Natural killer cell treated with Interleukin-12 subunit alpha and Interleukin-12 subunit beta and Interleukin-15 and Interleukin-18, amount 100 ng/mL, for 72 hours (primary cell): Measurements from ENCODE around the gene NLRP3. TPM values are rescaled to one million over a fixed set of nuclear protein-coding genes. Genes with fewer than 3 reads are reported as not detected.

Experiments
- ATAC-seq, 2 donors: fragments of 150-1000 bp; cut with Tn5 transposase in 1 of 2; sonication (Bioruptor Pico), chemical (Tn5 transposase) in 1 of 2; 2 replicates each; pipeline ENCODE4 v1.10.0; 2021
- DNase-seq: peaks from one replicate; pipeline ENCODE4 v3.0.0; 2022; ENCODE audit warnings: low spot score
- H3K27ac Mint-ChIP-seq, 2 donors: 1 replicate in 1 of 2; 2 replicates in 1 of 2; pipeline ENCODE4 v1.8.0; 2022; ENCODE audit warnings: mixed read lengths in 2 of 2, mild to moderate bottlenecking in 1 of 2, moderate library complexity in 1 of 2
- H3K27me3 Mint-ChIP-seq, 2 donors: 1 replicate in 1 of 2; 2 replicates in 1 of 2; pipeline ENCODE4 v1.8.0; 2022; ENCODE audit warnings: mixed read lengths in 2 of 2
- H3K36me3 Mint-ChIP-seq: one replicate; pipeline ENCODE4 v1.8.0; 2022; ENCODE audit warnings: mixed read lengths
- H3K4me1 Mint-ChIP-seq, 2 donors: 1 replicate in 1 of 2; 2 replicates in 1 of 2; pipeline ENCODE4 v1.8.0; 2022; ENCODE audit warnings: low read depth in 2 of 2, mixed read lengths in 2 of 2, mild to moderate bottlenecking in 1 of 2
- H3K4me3 Mint-ChIP-seq: one replicate; pipeline ENCODE4 v1.8.0; 2022; ENCODE audit warnings: mixed read lengths
- H3K9me3 Mint-ChIP-seq: 2 replicates; pipeline ENCODE4 v1.8.0; 2022; ENCODE audit warnings: mixed read lengths
- total RNA-seq, 2 donors: library from RNA; stranded (reverse); gene quantifications; one replicate each; pipeline ENCODE4 v1.2.3, GENCODE V29; 2022

Gene NLRP3
- total RNA-seq, 2 donors from 2014 or later, result 2.3 to 3.5 TPM

DNA sequence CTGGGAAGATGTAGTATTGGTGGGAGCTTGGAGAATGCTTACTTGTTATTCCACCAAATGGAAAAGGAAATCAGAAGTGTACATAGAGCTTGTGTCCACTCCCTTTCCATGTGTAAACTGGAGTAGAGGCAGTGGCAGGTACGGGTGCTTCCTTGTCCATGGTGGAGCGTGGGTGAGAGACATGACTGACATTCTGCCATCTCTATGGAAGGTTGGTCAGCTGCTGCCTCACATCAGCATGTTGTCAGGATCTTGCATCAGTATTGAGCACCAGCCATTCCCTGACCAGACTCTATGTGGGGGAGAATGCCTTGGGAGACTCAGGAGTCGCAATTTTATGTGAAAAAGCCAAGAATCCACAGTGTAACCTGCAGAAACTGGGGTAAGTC lies 19.8 kb downstream of the NLRP3 start:
- no peak overlapping the region for H3K27ac Mint-ChIP-seq

DNA sequence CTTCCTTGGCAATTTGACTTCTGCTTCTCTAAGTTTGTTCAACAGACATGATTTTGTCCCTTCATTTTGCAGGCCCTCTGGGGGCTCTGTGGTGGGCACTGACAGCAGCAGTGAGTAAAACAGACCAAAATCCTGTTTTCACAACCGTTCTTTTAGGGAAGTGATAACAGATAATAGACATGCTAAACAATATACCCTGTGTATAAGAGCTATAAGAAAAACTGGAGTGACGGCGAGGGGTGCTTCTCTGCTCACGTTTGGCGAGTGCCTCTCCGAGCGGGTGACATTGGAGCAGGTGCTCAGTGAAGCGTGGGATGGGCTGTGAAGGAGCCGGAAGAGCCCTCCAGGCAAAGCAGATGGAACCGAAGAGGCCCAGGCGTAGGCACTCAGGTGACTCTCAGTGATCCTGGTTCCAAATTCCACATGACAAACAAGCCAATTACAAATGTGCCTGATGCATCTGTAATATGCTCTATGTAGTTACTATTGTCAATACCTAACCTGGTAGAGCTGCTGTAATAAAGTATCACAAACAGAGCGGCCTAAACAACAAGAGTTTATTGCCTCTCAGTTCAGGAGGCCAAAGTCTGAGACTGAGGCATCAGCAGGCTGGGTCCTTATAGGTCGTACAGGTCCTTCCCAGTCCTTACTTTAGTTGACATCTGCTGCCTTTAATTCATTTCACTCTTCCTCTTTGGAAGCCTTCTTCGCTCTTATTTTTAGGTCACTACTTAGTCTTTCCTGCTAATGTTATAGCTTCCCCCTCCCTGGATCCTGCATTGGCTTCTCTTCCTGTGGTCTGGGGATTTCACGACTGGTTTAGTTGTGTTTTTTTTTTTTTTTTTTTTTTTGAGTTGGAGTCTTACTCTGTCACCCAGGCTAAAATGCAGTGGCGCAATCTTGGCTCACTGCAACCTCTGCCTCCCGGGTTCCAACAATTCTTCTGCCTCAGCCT lies 21.9 kb downstream of the NLRP3 start:
- H3K27me3 Mint-ChIP-seq, result no peaks in the 10 kb centered on the region
- H3K9me3 Mint-ChIP-seq, result no peaks in the 10 kb centered on the region

More for the DNA sequence above, 19.8 kb downstream of the NLRP3 start:
- no peaks in the 10 kb centered on the region for H3K9me3 Mint-ChIP-seq
- peaks cover 5 to 6% of the 10 kb centered on the region in 2 donors for H3K4me1 Mint-ChIP-seq
- no peak for DNase-seq
- no peaks in the 10 kb centered on the region for H3K36me3 Mint-ChIP-seq
- ATAC-seq, result no peak
- H3K27me3 Mint-ChIP-seq, result no peaks in the 10 kb centered on the region
- no peak overlapping the region for H3K4me3 Mint-ChIP-seq

DNA sequence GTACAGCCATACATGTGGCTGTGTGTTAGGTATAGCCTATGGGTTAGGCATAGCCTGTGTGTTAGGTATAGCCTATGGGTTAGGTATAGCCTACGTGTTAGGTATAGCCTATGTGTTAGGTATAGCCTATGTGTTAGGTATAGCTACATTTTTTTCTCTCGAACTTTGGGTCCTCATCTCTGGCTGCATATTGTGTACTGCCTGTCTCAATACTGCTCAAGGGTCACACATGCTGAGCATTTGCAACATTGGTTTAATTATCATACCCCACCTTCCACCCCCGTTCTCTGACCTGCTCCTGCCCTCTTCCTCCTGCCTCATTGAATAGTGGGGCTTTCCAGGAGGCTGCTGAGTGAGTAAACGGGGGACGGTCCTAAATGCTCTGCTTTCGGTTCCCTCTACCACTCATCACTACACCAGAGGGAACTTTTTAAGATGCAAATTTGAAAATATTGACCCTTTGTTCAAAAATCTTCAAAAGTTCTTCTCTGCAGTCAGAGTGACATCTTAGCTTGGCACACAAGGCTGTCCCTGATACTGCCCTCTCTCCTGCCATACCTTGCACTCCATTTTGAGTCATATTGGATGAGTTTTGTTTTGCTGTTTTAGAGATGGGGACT lies 24.1 kb downstream of the NLRP3 start:
- DNase-seq (no peak), ATAC-seq (peak in 1 of 2 donors; percentile 61)
- Mint-ChIP-seq H3K4me3 (no peak overlapping the region), H3K4me1 (peaks cover 5 to 6% of the 10 kb centered on the region in 2 donors), H3K27me3 (no peaks in the 10 kb centered on the region), H3K9me3 (no peaks in the 10 kb centered on the region), H3K27ac (no peak overlapping the region), H3K36me3 (no peaks in the 10 kb centered on the region)

More for the DNA sequence above, 21.9 kb downstream of the NLRP3 start:
- ATAC-seq (no peak), DNase-seq (no peak)
- Mint-ChIP-seq H3K4me1 (peaks cover 5 to 6% of the 10 kb centered on the region in 2 donors), H3K36me3 (no peaks in the 10 kb centered on the region), H3K27ac (no peak overlapping the region), H3K4me3 (no peak overlapping the region)

DNA sequence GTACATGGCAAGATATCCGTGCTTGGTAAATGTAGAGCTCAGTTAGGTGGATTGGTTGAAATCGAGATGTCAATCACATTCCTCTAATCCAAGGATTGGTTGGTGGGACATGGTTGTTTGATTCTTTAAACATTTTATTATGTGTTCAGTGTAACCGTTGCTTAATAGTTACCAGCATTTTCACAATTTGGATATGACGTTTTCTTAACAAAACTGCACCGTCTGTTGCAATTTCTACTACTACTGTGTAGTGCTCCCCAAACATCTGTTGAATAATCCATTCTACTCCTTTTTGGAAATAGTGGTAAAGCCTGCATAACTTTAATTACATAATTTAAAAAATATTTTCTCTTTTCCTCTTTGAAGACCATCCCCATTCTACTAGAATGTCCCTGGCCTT lies 25.6 kb downstream of the NLRP3 start:
- ATAC-seq (no peak), DNase-seq (no peak)
- no peaks in the 10 kb centered on the region for H3K27me3 Mint-ChIP-seq
- peaks cover 9% of the 10 kb centered on the region for H3K36me3 Mint-ChIP-seq
- H3K4me3 Mint-ChIP-seq, result no peak overlapping the region
- peaks cover 5 to 6% of the 10 kb centered on the region in 2 donors for H3K4me1 Mint-ChIP-seq
- no peak overlapping the region for H3K27ac Mint-ChIP-seq
- no peaks in the 10 kb centered on the region for H3K9me3 Mint-ChIP-seq

DNA sequence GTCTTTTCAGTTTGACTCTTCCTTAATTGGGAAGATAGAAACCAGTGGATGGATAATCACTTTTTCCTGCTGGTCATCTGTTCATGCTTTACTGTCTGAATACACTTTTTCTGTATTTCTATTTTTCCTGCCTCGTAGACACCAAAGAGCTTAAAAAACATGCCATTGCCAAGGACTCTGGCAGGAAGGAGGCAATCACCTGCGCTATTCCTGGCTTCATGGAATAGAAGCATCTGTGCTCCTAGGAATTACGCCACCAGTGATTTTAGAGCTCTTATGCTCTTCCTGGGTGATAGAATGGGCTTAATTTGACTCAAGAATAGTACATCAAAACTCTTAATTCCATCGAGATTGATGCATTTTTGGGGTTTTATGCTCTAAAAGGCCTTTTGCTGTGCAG lies 26.2 kb downstream of the NLRP3 start:
- Mint-ChIP-seq H3K4me1 (peaks cover 5 to 6% of the 10 kb centered on the region in 2 donors), H3K4me3 (no peak overlapping the region), H3K27ac (no peak overlapping the region), H3K36me3 (peaks cover 11% of the 10 kb centered on the region), H3K9me3 (no peaks in the 10 kb centered on the region), H3K27me3 (no peaks in the 10 kb centered on the region)
- ATAC-seq (no peak), DNase-seq (no peak)

- ATAC-seq, result no peak
- no peak overlapping the region for H3K27ac Mint-ChIP-seq
- H3K9me3 Mint-ChIP-seq, result no peaks in the 10 kb centered on the region
- H3K4me1 Mint-ChIP-seq, result peaks cover 5 to 6% of the 10 kb centered on the region in 2 donors
- H3K36me3 Mint-ChIP-seq, result peaks cover 11% of the 10 kb centered on the region
- no peaks in the 10 kb centered on the region for H3K27me3 Mint-ChIP-seq
- H3K4me3 Mint-ChIP-seq, result no peak overlapping the region
- DNase-seq, result no peak
Observed at GRCh38 chr1:247443641-247444040, 27.7 kb downstream of the NLRP3 start.

DNA sequence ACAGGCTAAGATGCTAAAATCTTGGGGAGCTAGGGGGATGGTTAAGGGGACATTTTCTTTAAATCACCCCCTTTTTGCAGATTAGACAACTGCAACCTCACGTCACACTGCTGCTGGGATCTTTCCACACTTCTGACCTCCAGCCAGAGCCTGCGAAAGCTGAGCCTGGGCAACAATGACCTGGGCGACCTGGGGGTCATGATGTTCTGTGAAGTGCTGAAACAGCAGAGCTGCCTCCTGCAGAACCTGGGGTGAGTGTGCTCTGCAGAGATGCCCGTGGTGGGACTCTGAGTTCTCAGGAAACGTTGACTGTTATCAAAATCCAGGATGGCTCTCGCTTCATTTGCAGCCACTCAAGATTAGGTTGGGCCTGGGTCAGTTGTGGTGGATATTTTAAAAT lies 28.6 kb downstream of the NLRP3 start:
- H3K27me3 Mint-ChIP-seq, result no peaks in the 10 kb centered on the region
- H3K27ac Mint-ChIP-seq, result no peak overlapping the region
- H3K9me3 Mint-ChIP-seq, result no peaks in the 10 kb centered on the region
- peaks cover 5 to 6% of the 10 kb centered on the region in 2 donors for H3K4me1 Mint-ChIP-seq
- peaks cover 11% of the 10 kb centered on the region for H3K36me3 Mint-ChIP-seq
- no peak for ATAC-seq
- no peak for DNase-seq
- H3K4me3 Mint-ChIP-seq, result no peak overlapping the region

GRCh38 chr1:247445526-247446356 lies 29.8 kb downstream of the NLRP3 start:
- Mint-ChIP-seq H3K27ac (no peak overlapping the region), H3K36me3 (peaks cover 11% of the 10 kb centered on the region), H3K4me3 (no peak overlapping the region), H3K9me3 (no peaks in the 10 kb centered on the region), H3K27me3 (no peaks in the 10 kb centered on the region), H3K4me1 (no peaks in the 10 kb centered on the region)
- ATAC-seq, result no peak
- DNase-seq, result no peak

DNA sequence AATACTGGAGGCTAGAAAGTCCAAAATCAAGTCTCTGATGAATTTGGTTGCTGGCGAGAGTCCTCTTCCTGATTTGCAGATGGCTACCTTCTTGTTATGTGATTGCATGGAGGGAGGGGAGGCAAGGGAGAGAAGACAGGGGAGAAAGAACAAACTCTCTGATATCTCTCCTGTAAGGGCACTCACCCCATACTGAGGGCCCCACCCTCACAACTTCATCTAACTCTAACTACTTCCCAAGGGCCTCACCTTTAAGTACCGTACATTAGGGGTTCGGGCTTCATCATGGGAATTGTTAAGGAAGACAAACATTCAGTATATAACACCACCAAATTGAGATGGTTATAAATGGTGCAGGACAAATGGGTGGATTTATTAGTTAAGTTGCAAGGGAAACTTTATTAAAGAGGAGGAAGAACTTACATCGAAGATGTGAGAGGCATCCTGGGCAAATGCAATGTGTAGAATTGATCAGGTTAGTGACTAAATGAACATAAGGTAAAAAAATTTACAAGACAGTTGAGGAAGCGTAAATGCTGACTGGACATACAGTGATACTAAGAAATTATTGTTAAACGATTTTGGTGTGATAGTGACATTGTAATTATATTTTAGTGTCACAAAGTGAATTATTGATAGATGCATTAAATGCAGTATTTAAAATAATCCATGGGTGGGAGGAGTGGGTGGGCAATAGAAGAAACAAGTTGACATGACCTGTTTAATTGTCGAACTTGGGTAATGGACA lies 31.4 kb downstream of the NLRP3 start:
- Mint-ChIP-seq H3K27ac (peak overlapping the region in 1 of 2 donors; percentile 52), H3K27me3 (no peaks in the 10 kb centered on the region)

GRCh38 chr1:247448107-247448791 lies 32.3 kb downstream of the NLRP3 start:
- H3K27me3 Mint-ChIP-seq, result peaks cover 0 to 2% of the 10 kb centered on the region in 2 donors
- H3K4me3 Mint-ChIP-seq, result no peak overlapping the region
- H3K9me3 Mint-ChIP-seq, result no peaks in the 10 kb centered on the region
- peak overlapping the region in 1 of 2 donors; percentile 52 for H3K27ac Mint-ChIP-seq
- DNase-seq (no peak), ATAC-seq (peak in 1 of 2 donors; percentile 73)
- no peaks in the 10 kb centered on the region for H3K4me1 Mint-ChIP-seq
- H3K36me3 Mint-ChIP-seq, result peaks cover 11% of the 10 kb centered on the region

More for the DNA sequence above, 31.4 kb downstream of the NLRP3 start:
- ATAC-seq (no peak), DNase-seq (no peak)
- no peaks in the 10 kb centered on the region for H3K4me1 Mint-ChIP-seq
- H3K4me3 Mint-ChIP-seq, result peak overlapping the region; percentile 7
- H3K36me3 Mint-ChIP-seq, result peaks cover 11% of the 10 kb centered on the region
- H3K9me3 Mint-ChIP-seq, result no peaks in the 10 kb centered on the region

- Mint-ChIP-seq H3K27ac (no peak overlapping the region), H3K9me3 (no peaks in the 10 kb centered on the region), H3K4me3 (no peak overlapping the region), H3K4me1 (no peaks in the 10 kb centered on the region), H3K36me3 (peaks cover 3% of the 10 kb centered on the region), H3K27me3 (peaks cover 18 to 19% of the 10 kb centered on the region in 2 donors)
- ATAC-seq (peak; percentile 17 to 24), DNase-seq (no peak)
Observed at GRCh38 chr1:247451388-247452010, 35.5 kb downstream of the NLRP3 start.

DNA sequence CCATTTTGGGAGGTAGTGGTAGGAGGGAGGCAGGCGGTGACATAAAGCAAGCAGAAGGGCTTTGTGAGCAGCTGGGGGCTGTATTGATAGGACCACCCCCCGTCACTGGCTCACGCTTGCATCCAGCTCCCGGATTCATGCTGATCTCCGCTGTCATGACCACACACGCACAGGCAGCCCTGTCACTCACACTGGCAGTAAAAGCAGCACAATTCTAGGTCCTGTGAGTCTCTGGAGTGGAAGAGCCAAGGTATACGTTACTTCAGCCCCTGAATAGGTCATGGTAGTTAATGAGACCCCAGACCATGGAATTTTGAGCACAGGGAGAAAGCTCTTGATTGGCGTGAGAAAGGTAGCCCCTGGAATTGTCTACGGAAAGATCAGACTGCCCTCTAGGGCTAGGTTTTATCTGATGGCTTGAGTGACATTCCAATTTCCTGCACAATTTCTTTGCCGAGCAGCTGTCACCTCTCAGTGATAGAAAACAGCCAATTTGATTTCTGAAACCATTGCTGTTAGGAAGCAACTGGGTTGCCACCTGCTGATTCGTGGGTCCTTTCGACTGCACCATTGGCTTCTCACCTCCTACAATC lies 36.6 kb downstream of the NLRP3 start:
- no peaks in the 10 kb centered on the region for H3K9me3 Mint-ChIP-seq
- no peak for DNase-seq
- H3K27me3 Mint-ChIP-seq, result peaks cover 27 to 28% of the 10 kb centered on the region in 2 donors
- peaks cover 5 to 9% of the 10 kb centered on the region in 2 donors for H3K4me1 Mint-ChIP-seq
- no peak overlapping the region for H3K4me3 Mint-ChIP-seq
- H3K36me3 Mint-ChIP-seq, result no peaks in the 10 kb centered on the region
- no peak for ATAC-seq
- H3K27ac Mint-ChIP-seq, result no peak overlapping the region
